UCSD-AML1 (cell line): ENCODE data around the gene FUCA2.
"Not testable (repeated sequence)": the region's sequence is repeated elsewhere in the genome, so short reads cannot be mapped to it uniquely, and the experiment has no call there.

Experiments
- DNase-seq: peaks from one replicate; lab custom pipeline; 2025; ENCODE audit not compliant: unreplicated experiment; lab: John Stamatoyannopoulos, UW

FUCA2 gene

DNA sequence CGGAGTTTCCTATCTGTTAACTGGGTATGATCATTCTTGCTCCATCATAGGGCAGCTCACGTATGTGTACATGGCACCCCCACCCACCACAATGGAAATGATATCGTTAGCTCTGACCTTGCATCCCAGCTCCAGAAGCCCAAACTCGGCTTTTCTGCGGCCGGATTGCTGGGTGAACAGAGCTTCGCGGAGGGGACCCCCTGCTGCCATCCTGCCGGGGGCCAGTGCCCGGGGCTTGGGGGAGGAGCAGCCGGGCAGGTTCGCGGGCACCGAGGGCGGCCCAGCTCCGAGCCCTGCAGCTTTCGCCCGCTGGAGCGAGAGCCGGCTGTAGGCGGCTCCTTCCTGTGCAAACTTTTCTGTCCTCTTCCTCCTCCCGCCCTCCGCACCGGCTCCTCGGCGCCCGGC is 24.9 kb upstream of the FUCA2 start:
- DNase-seq = peak; percentile 55

- no peak for DNase-seq
These were observed 23.7 kb upstream of the FUCA2 start for GRCh38 chr6:143535189-143535614.

DNA sequence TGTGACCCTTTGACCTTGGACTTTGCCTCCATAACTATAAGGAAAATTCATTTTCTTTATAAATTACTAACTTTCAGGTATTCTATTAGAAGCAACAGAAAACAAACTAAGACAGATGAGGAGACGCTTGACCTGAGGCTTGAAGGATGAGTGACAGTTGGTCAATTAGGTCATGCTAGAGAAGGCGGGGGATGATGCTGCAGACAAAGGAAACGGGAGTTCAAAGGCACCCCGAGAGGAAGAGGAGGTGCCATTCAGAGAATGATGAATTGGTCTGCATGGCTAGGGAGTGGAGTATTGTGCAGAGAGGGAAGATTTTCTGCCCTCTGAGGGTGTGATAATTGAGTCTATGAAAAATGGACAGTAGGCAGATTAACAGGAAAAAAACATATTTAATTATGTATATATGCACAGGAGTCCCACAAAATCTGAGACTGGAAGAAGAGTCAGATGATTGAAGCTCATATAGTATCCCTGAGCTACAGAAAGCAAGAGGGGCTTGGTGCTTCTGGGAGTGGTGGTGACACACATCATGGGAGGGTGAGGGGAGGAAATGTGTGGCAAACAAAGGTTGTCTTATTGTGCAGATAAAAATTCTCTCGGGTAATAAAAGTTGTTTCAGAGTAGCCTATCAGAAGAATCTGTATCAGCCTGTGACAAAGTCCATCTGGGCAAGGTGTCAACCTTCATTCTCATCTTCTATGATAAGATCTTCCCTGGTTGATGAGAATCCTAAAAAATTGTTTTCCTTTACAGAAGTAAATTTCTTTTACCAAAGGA is 20.4 kb upstream of the FUCA2 start:
- no peak for DNase-seq

DNA sequence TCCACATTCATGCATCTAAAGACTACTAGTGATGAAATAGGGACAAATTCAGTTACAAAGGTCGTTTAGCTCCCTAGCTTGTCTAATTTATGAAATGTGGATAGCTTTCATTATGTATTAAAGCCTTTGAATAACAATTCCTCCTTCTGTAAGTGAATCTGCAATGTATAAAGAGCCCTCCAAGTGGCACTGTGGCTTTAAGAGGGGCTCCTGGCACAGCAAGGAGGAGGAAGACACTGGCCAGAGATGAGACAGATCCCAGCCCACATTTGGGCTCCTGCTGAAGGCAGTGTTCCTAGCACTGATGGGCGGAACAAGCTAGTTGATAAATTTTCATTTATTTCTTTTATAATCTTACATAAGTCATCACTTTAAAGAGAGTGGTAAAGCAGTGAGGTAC is 17.6 kb upstream of the FUCA2 start:
- DNase-seq = no peak

DNA sequence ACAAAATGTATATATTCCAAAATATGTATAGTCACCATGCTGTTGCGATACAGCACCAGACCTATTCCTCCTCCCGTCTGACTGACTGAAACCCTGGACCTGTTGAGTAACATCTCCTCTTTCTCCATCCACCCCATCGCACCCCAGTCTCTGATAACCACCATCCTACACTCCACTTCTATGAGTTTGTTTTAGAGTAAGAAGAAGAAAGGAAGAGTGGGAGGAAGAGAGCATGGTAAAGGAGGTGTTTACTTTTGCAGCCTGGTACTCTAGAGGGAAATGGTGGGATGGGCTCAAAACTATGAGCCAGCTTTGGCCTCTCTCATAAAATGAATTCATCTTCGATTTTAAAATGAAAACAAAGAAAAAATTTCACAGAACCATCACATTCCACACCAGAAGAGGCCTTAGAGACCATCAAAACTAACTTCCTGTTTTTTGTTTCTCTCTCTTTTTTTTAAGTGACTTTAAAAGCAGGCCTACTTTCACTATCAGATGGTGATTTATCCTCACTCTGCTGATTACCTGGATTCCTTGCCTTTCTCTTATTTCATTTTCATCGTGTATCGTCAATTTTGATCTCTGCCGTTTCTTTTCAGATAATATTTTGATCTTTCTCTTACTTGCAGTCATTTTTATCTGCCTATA is 16.8 kb upstream of the FUCA2 start:
- DNase-seq = no peak

GRCh38 chr6:143527677-143528076 is 16.2 kb upstream of the FUCA2 start:
- no peak for DNase-seq

- no peak for DNase-seq
These were observed 13.8 kb upstream of the FUCA2 start for GRCh38 chr6:143525356-143525755.

DNA sequence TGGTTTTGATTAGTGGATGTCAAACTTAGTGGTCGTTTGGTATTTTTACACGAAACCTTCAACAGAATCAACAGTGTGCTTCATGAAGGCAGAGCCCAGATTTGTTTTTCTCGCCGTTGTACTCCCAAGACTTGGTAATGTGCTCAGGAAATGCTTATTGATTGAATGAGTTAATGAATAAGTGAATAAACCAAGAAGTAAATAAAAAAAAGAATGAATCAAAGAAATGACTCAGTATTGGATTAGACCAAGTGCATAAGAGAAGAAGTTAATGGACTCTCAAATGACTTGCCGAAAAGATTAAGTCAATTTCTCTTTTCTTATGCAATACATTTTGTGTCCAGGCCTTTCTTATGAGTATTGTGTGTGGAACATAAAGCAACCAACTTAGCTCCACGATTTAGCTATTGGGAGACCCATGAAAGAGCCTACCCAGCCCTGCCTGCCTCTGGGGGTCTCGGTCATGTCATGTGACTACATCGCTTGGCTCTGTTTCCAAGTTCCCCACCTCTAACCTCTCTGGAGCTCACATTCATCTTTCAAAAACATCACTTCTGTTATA is 10.6 kb upstream of the FUCA2 start:
- DNase-seq = no peak

- no peak for DNase-seq
These were observed 5.9 kb upstream of the FUCA2 start for GRCh38 chr6:143517447-143517773.

DNA sequence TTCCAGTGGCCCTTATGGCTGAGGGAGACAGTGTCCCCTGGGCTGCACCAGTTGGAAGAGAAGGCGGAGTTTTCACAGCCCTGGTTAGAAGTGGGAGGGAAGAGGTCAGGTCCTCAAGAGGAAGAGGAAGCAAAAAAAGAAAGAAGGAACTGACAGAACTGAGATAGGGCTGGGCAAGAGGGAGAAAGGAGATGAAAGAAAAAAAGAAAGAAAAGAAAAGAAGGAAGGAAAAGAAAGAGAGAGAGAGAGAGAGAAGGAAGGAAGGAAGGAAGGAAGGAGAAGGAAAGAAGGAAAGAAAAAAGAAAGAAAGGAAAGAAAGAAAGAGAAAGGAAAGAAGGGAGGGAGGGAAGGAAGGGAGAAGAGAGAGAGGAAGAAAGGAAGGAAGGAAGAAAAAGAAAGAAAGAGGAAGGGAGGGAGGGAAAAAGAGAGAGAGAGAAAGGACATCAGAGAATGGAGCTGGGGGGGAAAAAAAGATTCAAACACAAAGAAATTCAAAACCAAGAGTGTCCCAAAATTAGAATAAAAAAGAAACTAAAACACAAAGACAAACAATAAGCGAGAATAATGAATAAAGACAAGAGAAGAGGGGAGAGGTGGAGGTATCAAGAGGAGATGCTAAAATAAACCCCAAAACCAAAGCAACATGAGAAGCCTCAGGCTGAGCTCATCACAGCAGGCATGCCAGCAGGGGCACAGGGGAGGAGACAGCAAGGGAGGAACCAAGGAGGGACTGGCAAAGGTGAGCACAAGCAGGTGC is 5.3 kb upstream of the FUCA2 start:
- no peak for DNase-seq

DNA sequence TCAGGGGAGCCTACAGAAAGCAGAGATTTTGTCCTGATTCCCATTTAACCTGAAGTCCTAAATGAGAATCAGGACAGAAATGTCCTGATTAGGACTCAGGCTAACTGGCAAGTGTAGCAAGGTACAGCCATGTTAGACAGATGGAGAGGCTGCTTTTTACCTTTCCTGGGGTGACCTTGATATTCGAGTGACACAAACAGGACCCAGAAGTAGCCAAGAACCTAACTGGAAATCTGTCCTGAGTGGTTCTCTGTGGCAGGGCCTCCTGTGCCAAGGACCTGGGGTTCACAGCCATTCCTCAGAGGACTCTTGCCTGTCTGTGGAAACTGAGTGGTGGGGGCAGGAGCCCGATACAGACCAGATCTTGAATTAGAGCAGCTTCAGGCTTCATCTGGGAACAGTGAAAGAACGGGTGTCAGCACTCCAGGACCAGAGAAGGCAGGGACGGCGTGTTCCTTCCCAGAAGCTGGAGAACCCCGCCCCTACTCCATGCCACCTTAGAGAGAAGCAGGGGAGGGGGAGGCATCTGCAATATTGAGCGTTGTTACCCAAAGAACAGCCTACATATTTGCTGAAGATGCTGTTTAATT is 4.3 kb upstream of the FUCA2 start:
- no peak for DNase-seq

- no peak for DNase-seq
These were observed 3.7 kb upstream of the FUCA2 start for GRCh38 chr6:143515061-143515760.

DNA sequence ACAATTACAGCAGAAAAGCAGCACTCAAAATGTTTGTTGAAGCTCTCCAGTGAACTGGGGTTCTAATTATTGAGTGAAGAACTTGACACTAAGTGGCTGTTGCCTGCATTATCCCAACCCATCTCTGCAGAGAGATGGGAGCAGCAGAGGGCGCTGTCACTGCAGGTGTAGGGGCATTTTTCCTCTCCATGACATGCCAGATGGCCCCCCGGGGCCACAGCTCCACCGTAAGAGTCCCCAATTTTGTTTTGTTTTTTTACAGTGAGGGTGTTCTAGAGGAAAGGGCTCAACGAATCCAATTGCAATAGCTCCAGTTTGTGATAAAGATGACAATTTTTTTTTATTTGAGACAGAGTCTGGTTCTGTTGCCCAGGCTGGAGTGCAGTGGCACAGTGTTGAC is 1.9 kb upstream of the FUCA2 start:
- peak; percentile 37 for DNase-seq

DNA sequence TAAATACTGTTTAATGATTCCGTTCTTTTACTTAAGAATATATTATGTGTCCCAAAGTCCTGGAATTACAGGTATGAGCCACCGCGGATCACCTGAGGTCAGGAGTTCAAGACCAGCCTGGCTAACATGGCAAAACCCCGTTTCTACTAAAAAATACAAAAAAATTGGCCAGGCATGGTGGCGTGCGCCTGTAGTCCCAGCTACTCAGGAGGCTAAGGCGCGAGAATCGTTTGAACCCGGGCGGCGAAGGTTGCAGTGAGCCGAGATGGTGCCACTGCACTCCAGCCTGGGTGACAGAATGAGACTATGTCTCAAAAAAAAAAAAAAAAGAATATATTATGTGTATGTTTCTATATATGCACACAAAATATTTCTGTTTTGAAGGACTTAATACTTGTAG is 1.2 kb downstream of the FUCA2 start:
- DNase-seq = not testable (repeated sequence)

DNA sequence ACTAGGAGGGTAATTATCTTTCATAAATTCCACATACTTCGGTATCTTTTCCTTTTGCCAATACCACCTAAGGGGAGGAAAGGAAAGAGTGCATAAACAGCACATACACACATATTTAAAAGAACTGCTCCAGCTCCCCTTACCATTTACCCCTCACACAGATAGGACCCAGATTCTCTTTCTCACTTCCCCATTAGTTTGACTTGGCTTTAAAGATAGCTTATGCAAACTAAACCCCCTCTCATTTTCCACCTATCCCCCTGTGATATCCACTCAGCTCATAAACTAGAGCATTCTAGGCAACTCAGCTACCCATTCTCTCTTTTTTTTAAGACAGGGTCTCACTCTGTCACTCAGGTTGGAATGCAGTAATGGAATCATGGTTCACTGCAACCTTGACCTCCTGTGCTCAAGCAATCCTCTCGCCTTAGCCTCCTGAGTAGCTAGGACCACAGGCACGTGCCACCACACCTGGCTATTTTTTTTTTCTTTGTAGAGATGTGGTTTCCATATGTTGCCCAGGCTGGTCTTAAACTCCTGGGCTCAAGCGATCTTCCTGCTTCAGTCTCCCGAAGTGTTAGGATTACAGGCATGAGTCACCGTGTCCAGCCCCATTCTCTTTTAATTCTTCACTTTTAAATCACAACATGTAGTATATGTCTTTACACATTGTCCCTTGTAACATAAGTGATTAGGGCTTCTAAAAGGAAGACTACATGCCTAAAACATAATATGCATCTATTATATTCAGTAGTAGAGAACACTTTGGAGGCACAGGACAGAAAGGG is 4.0 kb downstream of the FUCA2 start:
- no peak for DNase-seq

- DNase-seq = no peak
These were observed 4.9 kb downstream of the FUCA2 start for GRCh38 chr6:143506620-143507019.

DNA sequence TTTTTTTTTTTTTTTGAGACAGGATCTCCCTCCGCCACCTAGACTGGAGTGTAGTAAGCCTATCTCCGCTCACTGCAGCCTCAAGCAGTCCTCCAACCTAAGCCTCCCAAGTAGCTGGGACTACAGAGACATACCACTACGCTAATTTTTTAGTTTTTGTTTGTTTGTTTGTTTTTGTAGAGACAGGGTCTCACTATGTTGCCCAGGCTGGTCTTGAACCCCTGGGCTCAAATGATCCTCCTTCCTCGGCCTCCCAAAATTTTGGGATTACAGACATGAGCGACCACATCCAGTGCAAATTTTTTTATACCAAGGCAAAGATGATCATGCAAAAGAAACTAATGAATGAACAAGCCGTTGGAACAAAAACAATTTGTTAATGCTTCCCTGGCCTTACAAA is 5.3 kb downstream of the FUCA2 start:
- DNase-seq = no peak

DNA sequence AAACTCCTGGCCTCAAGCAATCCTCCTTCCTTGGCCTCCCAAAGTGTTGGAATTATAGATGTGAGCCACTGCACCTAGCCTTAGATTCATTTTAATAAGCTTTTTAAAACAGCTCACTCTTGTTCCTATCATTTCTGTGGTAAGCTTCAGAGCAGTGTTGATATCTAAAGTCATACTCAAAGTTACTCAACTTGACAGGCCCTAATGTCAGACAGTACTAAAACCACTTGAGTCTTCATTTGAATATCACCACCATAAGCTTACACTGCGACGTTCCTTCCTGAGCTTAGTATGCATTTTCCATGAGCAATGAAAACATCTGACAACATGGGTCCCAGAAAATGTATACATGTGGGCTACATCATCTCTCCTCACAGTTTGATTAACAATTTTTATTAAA is 6.0 kb downstream of the FUCA2 start:
- DNase-seq = no peak

DNA sequence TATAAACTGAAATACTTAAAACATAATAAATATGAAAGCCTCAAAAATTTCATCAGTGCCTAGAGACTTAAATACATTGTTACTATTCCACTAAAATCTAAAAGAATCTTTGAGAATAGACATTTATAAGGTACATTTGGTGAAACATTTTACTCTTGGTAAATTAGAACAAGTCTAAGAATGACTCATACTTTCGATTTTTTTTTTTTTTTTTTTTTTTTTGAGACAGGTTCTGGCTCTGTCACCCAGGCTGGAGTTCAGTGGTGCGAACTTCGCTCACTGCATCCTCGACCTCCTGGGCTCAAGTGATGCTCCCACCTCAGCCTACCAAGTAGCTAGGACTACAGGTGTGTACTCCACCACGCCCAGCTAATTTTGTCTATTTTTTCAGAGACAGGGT is 6.4 kb downstream of the FUCA2 start:
- no peak for DNase-seq

DNA sequence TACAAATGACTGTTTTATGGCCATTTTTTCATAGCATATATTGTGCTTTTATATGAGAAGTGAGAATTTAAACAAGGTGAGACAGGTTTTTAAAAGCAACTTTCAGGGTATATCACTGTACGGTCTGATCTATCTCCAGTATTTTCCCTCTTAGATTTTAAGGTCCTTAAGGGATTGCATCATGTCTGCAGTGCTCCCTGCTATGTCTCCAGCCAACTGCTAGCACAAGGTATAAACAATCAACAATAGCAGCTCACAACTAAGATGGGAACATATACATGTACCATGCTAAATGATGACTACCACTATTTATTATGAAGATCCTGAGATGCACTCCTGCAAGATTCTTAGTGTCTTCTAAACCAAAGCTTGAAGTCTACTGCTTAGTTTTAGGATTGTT is 7.2 kb downstream of the FUCA2 start:
- no peak for DNase-seq
